Lower leg skin (tissue), 3 donors: ENCODE data around the gene VASN.

ENCODE experiments used
- CTCF ChIP-seq, 3 donors: fragments of 450-650 bp; IDR thresholded peaks; one replicate each; pipeline ENCODE4 v1.5.1; 2016; ENCODE audit warnings: antibody characterized with exemption in 3 of 3, mild to moderate bottlenecking in 3 of 3, moderate library complexity in 2 of 3
- POLR2A ChIP-seq, 2 donors: fragments of 450-650 bp; IDR thresholded peaks; one replicate each; pipeline ENCODE4 v1.6.1; 2016 to 2017; ENCODE audit warnings: antibody characterized with exemption in 2 of 2, mild to moderate bottlenecking in 1 of 2, moderate library complexity in 1 of 2

GRCh38 chr16:4387781-4388180, 16.1 kb downstream of the VASN start:
- TF ChIP-seq CTCF (IDR thresholded peaks at IDR 0.05) (no peak), POLR2A (IDR thresholded peaks at IDR 0.05) (no peak)
